SK-N-SH treated with all-trans-retinoic acid at 6 μM for 48 hours (cell line): ENCODE results near the gene ABCC1.

ENCODE experiments used
- ATAC-seq: fragments of 200-7000 bp; cut with Tn5 transposase; 3 replicates; pipeline ENCODE4 v1.9.1; 2020; ENCODE audit warnings: mild to moderate bottlenecking, moderate library complexity
- ARNTL ChIP-seq: fragments of 450-650 bp; formaldehyde crosslinking; IDR thresholded peaks from 2 replicates; pipeline ENCODE4 v1.5.0; 2020; ENCODE audit warnings: low read depth, mild to moderate bottlenecking, moderate library complexity, borderline replicate concordance
- BACH2 ChIP-seq: fragments of 250-450 bp; sonication (Bioruptor Pico); IDR thresholded peaks from 2 replicates; pipeline ENCODE4 v1.9.0; 2021; ENCODE audit warnings: mild to moderate bottlenecking, borderline replicate concordance
- CREB5 ChIP-seq: fragments of 250-450 bp; sonication (Bioruptor Pico); IDR thresholded peaks from 2 replicates; pipeline ENCODE4 v1.5.1; 2020; ENCODE audit warnings: low read depth, mild to moderate bottlenecking, moderate library complexity
- CSDC2 ChIP-seq: fragments of 250-450 bp; sonication (Bioruptor Pico); IDR thresholded peaks from 2 replicates; pipeline ENCODE4 v1.5.0; 2020; ENCODE audit warnings: mild to moderate bottlenecking, moderate library complexity
- CSRNP3 ChIP-seq: fragments of 250-450 bp; sonication (Bioruptor Pico); IDR thresholded peaks from 2 replicates; pipeline ENCODE4 v1.5.1; 2021; ENCODE audit warnings: mild to moderate bottlenecking, moderate library complexity
- ESRRG ChIP-seq: fragments of 250-450 bp; sonication (Bioruptor Pico); IDR thresholded peaks from 2 replicates; pipeline ENCODE4 v1.6.1; 2021; ENCODE audit warnings: mild to moderate bottlenecking
- GLIS3 ChIP-seq: fragments of 250-450 bp; sonication (Bioruptor Pico); IDR thresholded peaks from 2 replicates; pipeline ENCODE4 v1.5.0; 2020; ENCODE audit warnings: mild to moderate bottlenecking, moderate library complexity
- ISL1 ChIP-seq: fragments of 250-450 bp; sonication (Bioruptor Pico); IDR thresholded peaks from 2 replicates; pipeline ENCODE4 v2.1.2; 2022; ENCODE audit warnings: mild to moderate bottlenecking, moderate library complexity
- OSR1 ChIP-seq: fragments of 250-450 bp; sonication (Bioruptor Pico); IDR thresholded peaks from 2 replicates; pipeline ENCODE4 v1.8.0; 2022; ENCODE audit warnings: moderate library complexity, mild to moderate bottlenecking, inconsistent platforms
- PATZ1 ChIP-seq: fragments of 250-450 bp; sonication (Bioruptor Pico); IDR thresholded peaks from 2 replicates; pipeline ENCODE4 v1.8.0; 2020; ENCODE audit warnings: mild to moderate bottlenecking, moderate library complexity, borderline replicate concordance
- POU6F1 ChIP-seq: fragments of 250-450 bp; sonication (Bioruptor Pico); IDR thresholded peaks from 2 replicates; pipeline ENCODE4 v1.8.0; 2021; ENCODE audit warnings: low read depth, mild to moderate bottlenecking, moderate library complexity, borderline replicate concordance
- PPARA ChIP-seq: fragments of 250-450 bp; sonication (Bioruptor Pico); IDR thresholded peaks from 2 replicates; pipeline ENCODE4 v1.5.0; 2020; ENCODE audit warnings: mild to moderate bottlenecking, borderline replicate concordance
- RARB ChIP-seq: fragments of 250-450 bp; sonication (Bioruptor Pico); IDR thresholded peaks from 2 replicates; pipeline ENCODE4 v1.8.0; 2021; ENCODE audit warnings: mild to moderate bottlenecking, moderate library complexity
- TCF4 ChIP-seq: fragments of 250-450 bp; sonication (Bioruptor Pico); IDR thresholded peaks from 2 replicates; pipeline ENCODE4 v1.8.0; 2021; ENCODE audit warnings: mild to moderate bottlenecking, moderate library complexity, borderline replicate concordance
- TOX ChIP-seq: fragments of 250-450 bp; sonication (Bioruptor Pico); IDR thresholded peaks from 2 replicates; pipeline ENCODE4 v1.8.0; 2021; ENCODE audit warnings: mild to moderate bottlenecking, moderate library complexity, borderline replicate concordance
- TSHZ2 ChIP-seq: fragments of 250-450 bp; sonication (Bioruptor Pico); IDR thresholded peaks from 2 replicates; pipeline ENCODE4 v1.5.0; 2020; ENCODE audit warnings: mild to moderate bottlenecking, moderate library complexity
- ZC3H10 ChIP-seq: fragments of 250-450 bp; sonication (Bioruptor Pico); IDR thresholded peaks from 2 replicates; pipeline ENCODE4 v1.5.1; 2021; ENCODE audit warnings: mild to moderate bottlenecking, moderate library complexity
- ZFP3 ChIP-seq: fragments of 250-450 bp; sonication (Bioruptor Pico); IDR thresholded peaks from 2 replicates; pipeline ENCODE4 v1.5.0; 2020; ENCODE audit warnings: mild to moderate bottlenecking, moderate library complexity
- ZFP30 ChIP-seq: fragments of 450-650 bp; formaldehyde crosslinking; IDR thresholded peaks from 2 replicates; pipeline ENCODE4 v1.5.0; 2022; ENCODE audit warnings: mild to moderate bottlenecking, moderate library complexity
- ZNF565 ChIP-seq: fragments of 450-650 bp; formaldehyde crosslinking; conservative IDR thresholded peaks from 2 replicates; pipeline ENCODE4 v1.5.0; 2020; ENCODE audit warnings: low read depth, mild to moderate bottlenecking, moderate library complexity
- ZNF70 ChIP-seq: fragments of 450-650 bp; formaldehyde crosslinking; IDR thresholded peaks from 2 replicates; pipeline ENCODE4 v1.5.0; 2020; ENCODE audit warnings: mild to moderate bottlenecking, moderate library complexity
- ZNF8 ChIP-seq: fragments of 450-650 bp; formaldehyde crosslinking; IDR thresholded peaks from 2 replicates; pipeline ENCODE4 v1.5.0; 2020; ENCODE audit warnings: mild to moderate bottlenecking, moderate library complexity

ABCC1 gene

GRCh38 chr16:16082255-16082654 lies 132.8 kb downstream of the ABCC1 start:
- TF ChIP-seq ZFP30 (CRISPR knock-in tag): no peak
- no peak for TF ChIP-seq BACH2
- TF ChIP-seq RARB (CRISPR knock-in tag): no peak
- no peak for TF ChIP-seq ZNF70 (CRISPR knock-in tag)
- TF ChIP-seq ZC3H10 (CRISPR knock-in tag): no peak
- no peak for TF ChIP-seq GLIS3 (CRISPR knock-in tag)
- no peak for TF ChIP-seq POU6F1 (CRISPR knock-in tag)
- TF ChIP-seq TOX (CRISPR knock-in tag): no peak
- no peak for ATAC-seq

- ATAC-seq: no peak
- TF ChIP-seq ZNF70 (CRISPR knock-in tag) (no peak), ZC3H10 (CRISPR knock-in tag) (no peak), ZFP30 (CRISPR knock-in tag) (no peak), GLIS3 (CRISPR knock-in tag) (no peak), CSDC2 (CRISPR knock-in tag) (no peak), CSRNP3 (no peak), RARB (CRISPR knock-in tag) (no peak), ESRRG (CRISPR knock-in tag) (no peak), POU6F1 (CRISPR knock-in tag) (no peak), ZNF565 (CRISPR knock-in tag) (no peak), ARNTL (CRISPR knock-in tag) (no peak), OSR1 (CRISPR knock-in tag) (no peak)
These were observed 134.2 kb downstream of the ABCC1 start for GRCh38 chr16:16083421-16084156.

- no peak for TF ChIP-seq CSRNP3
- TF ChIP-seq CSDC2 (CRISPR knock-in tag): no peak
- no peak for TF ChIP-seq ZFP3 (CRISPR knock-in tag)
- TF ChIP-seq ZC3H10 (CRISPR knock-in tag): no peak
- TF ChIP-seq BACH2: no peak
- TF ChIP-seq PPARA (CRISPR knock-in tag): no peak
- TF ChIP-seq ZNF70 (CRISPR knock-in tag): no peak
- TF ChIP-seq GLIS3 (CRISPR knock-in tag): no peak
- no peak for TF ChIP-seq ISL1 (CRISPR knock-in tag)
- no peak for TF ChIP-seq POU6F1 (CRISPR knock-in tag)
- no peak for TF ChIP-seq TOX (CRISPR knock-in tag)
- TF ChIP-seq ESRRG (CRISPR knock-in tag): no peak
- no peak for TF ChIP-seq TSHZ2 (CRISPR knock-in tag)
- TF ChIP-seq ZNF8 (CRISPR knock-in tag): no peak
- TF ChIP-seq RARB (CRISPR knock-in tag): no peak
- no peak for TF ChIP-seq PATZ1 (CRISPR knock-in tag)
- no peak for TF ChIP-seq TCF4 (CRISPR knock-in tag)
- no peak for TF ChIP-seq CREB5 (CRISPR knock-in tag)
- no peak for TF ChIP-seq ZFP30 (CRISPR knock-in tag)
- TF ChIP-seq, all 23 proteins: peak for 0
These were observed 135.5 kb downstream of the ABCC1 start for GRCh38 chr16:16084874-16085273.

More at GRCh38 chr16:16084874-16085273, 135.5 kb downstream of the ABCC1 start:
- ATAC-seq: no peak
